Measurements from ENCODE around the gene DGKZ. TPM values are rescaled to one million over a fixed set of nuclear protein-coding genes. Genes with fewer than 3 reads are reported as not detected.

Gene DGKZ
- total RNA-seq, 2 donors from 2014 or later, result 79.4 to 86.4 TPM

DNA sequence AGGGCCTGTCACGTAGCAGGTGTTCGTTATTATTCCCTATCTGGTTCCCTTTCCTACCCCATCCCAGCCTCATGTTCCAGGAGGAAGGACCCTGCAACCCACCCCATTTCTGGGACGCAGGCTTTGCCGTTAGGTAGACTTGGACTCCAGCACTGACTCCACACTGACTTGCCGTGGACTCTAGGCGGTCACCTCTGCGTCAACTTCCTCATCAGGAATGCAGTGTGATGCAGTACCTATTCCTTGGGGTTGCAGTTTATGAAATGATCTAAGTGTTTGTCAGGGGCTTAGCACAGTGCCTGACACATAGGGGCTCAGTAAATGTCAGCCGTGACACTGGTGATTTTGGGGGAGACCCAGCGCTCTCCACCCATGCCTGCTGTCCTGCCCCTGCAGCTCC lies 16.8 kb downstream of the DGKZ start:
- Histone ChIP-seq H3K4me1 (peaks cover 38% of the 10 kb centered on the region), H3K27me3 (no peaks in the 10 kb centered on the region), H3K9me3 (no peaks in the 10 kb centered on the region), H3K36me3 (replicated peaks in 1 of 2; ENCODE audit: insufficient read depth in 1 of 2, low read depth in 2 of 2) (no peaks in the 10 kb centered on the region), H3K27ac (peak overlapping the region in 2 of 4 donors; percentile 58 to 73), H3K4me3 (no peak overlapping the region)
- TF ChIP-seq POLR2A (IDR thresholded peaks at IDR 0.05), result no peak
- TF ChIP-seq, protein P1, sequence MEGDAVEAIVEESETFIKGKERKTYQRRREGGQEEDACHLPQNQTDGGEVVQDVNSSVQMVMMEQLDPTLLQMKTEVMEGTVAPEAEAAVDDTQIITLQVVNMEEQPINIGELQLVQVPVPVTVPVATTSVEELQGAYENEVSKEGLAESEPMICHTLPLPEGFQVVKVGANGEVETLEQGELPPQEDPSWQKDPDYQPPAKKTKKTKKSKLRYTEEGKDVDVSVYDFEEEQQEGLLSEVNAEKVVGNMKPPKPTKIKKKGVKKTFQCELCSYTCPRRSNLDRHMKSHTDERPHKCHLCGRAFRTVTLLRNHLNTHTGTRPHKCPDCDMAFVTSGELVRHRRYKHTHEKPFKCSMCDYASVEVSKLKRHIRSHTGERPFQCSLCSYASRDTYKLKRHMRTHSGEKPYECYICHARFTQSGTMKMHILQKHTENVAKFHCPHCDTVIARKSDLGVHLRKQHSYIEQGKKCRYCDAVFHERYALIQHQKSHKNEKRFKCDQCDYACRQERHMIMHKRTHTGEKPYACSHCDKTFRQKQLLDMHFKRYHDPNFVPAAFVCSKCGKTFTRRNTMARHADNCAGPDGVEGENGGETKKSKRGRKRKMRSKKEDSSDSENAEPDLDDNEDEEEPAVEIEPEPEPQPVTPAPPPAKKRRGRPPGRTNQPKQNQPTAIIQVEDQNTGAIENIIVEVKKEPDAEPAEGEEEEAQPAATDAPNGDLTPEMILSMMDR (IDR thresholded peaks at IDR 0.05), result no peak
- no peak for DNase-seq
- whole genome bisulfite sequencing, 2 donors, result 83 to 88% methylated on average over 9 of the region's 9 CpGs
- intact Hi-C loops (cut with DNase I), result no loop called here
- no peak for ATAC-seq

DNA sequence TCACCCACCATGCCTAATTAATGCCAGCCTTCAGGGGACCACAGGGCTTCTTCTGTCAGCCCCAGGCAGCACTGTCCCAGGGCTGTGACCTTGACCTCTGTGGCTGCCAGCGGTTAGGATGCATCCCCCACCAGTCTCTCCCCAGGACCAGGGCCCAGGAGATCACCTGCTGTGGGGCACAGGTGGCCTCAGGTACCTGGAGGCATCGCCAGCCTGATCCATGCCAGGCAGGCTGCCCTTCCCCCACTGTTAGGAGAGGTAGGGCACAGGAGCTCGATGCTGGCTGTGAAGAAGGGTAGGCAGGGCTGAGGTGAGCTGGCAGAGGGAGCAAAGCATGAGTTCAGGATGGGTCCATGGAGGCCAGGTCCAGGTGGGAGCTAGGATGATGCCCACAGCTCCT lies 17.5 kb downstream of the DGKZ start:
- no peaks in the 10 kb centered on the region for H3K36me3 ChIP-seq (replicated peaks in 1 of 2; ENCODE audit: insufficient read depth in 1 of 2, low read depth in 2 of 2)
- DNase-seq (no peak), ATAC-seq (no peak)
- intact Hi-C loops (cut with DNase I), result no loop called here
- 40 to 80% methylated on average over 1 to 3 of the region's 3 CpGs for WGBS, 2 donors
- H3K4me3 ChIP-seq, result no peak overlapping the region
- peaks cover 38% of the 10 kb centered on the region for H3K4me1 ChIP-seq
- TF ChIP-seq POLR2A (IDR thresholded peaks at IDR 0.05), result no peak
- TF ChIP-seq, protein P1 (IDR thresholded peaks at IDR 0.05), result no peak
- H3K27ac ChIP-seq, result no peak overlapping the region
- no peaks in the 10 kb centered on the region for H3K27me3 ChIP-seq
- H3K9me3 ChIP-seq, result no peaks in the 10 kb centered on the region

DNA sequence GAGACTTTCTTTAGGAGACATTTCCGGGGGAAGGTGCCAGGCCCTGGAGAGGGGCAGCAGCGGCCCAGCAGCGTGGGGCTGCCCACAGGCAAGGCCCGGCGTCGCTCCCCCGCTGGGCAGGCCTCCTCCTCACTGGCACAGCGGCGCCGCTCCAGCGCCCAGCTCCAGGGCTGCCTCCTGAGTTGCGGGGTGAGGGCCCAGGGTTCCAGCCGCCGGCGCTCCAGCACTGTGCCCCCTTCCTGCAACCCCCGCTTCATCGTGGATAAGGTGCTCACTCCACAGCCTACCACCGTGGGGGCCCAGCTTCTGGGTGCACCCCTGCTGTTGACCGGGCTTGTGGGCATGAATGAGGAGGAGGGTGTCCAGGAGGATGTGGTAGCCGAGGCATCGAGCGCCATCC lies 19.0 kb downstream of the DGKZ start:
- Histone ChIP-seq H3K4me3 (no peak overlapping the region), H3K36me3 (replicated peaks in 1 of 2; ENCODE audit: insufficient read depth in 1 of 2, low read depth in 2 of 2) (peaks cover 0 to 7% of the 10 kb centered on the region in 2 donors), H3K9me3 (no peaks in the 10 kb centered on the region), H3K4me1 (peaks cover 31% of the 10 kb centered on the region), H3K27ac (no peak overlapping the region), H3K27me3 (no peaks in the 10 kb centered on the region)
- TF ChIP-seq POLR2A (IDR thresholded peaks at IDR 0.05), result no peak
- TF ChIP-seq, protein P1 (IDR thresholded peaks at IDR 0.05), result no peak
- DNase-seq (no peak), ATAC-seq (no peak)
- intact Hi-C loops (cut with DNase I), result no loop called here
- 92% methylated on average over 22 of the region's 22 CpGs; no CpG with 5 or more reads in 1 of the 2 donors for WGBS, 2 donors

DNA sequence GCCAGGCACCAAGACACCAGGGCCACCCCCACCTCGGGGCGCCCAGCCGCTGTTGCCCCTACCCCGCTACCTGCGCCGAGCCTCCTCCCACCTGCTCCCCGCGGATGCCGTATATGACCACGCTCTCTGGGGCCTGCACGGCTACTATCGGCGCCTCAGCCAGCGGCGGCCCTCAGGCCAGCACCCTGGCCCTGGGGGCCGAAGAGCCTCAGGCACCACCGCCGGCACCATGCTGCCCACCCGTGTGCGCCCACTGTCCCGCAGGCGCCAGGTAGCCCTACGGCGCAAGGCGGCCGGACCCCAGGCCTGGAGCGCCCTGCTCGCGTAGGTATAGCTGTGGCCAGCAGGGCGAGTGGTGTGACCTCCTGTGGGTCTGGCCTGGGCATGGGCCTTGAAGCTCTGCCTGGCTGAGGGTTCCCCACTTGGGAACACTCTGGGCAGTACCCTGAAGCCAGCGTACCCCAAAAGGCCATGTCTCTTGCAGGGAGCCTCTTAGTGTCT lies 19.4 kb downstream of the DGKZ start:
- TF ChIP-seq POLR2A (IDR thresholded peaks at IDR 0.05), result no peak
- TF ChIP-seq, protein P1 (IDR thresholded peaks at IDR 0.05), result no peak
- no peak for ATAC-seq
- Histone ChIP-seq H3K27ac (no peak overlapping the region), H3K4me3 (no peak overlapping the region), H3K4me1 (peaks cover 27% of the 10 kb centered on the region), H3K9me3 (no peaks in the 10 kb centered on the region), H3K36me3 (replicated peaks in 1 of 2; ENCODE audit: insufficient read depth in 1 of 2, low read depth in 2 of 2) (peaks cover 0 to 7% of the 10 kb centered on the region in 2 donors), H3K27me3 (no peaks in the 10 kb centered on the region)
- WGBS, 2 donors, result 89 to 100% methylated on average over 5 to 31 of the region's 31 CpGs
- DNase-seq, result no peak
- intact Hi-C loops (cut with DNase I), result no loop called here

DNA sequence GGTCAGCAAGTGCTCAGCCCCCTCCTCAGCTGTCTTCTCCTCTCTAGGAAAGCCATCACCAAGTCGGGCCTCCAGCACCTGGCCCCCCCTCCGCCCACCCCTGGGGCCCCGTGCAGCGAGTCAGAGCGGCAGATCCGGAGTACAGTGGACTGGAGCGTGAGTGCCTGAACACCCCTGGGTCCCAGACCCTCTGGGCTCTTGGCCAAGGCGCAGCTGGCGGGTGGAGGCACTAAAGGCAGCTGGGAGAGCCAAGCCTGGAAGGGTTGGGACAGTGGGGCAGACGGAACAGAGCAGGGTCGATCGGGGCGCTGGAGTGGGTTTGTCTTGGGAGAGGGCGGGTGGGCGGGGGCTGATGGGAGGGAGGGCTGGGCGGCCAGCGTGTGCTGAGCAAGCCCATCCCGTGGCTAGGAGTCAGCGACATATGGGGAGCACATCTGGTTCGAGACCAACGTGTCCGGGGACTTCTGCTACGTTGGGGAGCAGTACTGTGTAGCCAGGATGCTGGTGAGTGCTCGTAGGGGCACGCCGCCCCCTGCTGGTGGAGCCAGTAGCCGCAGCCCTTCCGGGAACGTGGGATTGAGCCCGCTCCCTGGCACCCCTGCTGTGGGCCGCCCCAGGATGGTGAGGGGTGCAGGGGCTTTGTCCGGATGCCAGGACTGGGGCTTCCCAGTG lies 20.1 kb downstream of the DGKZ start:
- H3K36me3 ChIP-seq (replicated peaks in 1 of 2; ENCODE audit: insufficient read depth in 1 of 2, low read depth in 2 of 2), result peaks cover 0 to 9% of the 10 kb centered on the region in 2 donors

More for the DNA sequence above, 20.1 kb downstream of the DGKZ start:
- Histone ChIP-seq H3K27me3 (no peaks in the 10 kb centered on the region), H3K4me3 (no peak overlapping the region), H3K4me1 (peaks cover 20% of the 10 kb centered on the region), H3K27ac (peak overlapping the region in 1 of 4 donors; percentile 17), H3K9me3 (no peaks in the 10 kb centered on the region)
- intact Hi-C loops (cut with DNase I), result no loop called here
- TF ChIP-seq, protein P1 (IDR thresholded peaks at IDR 0.05), result peak; percentile 76 to 87 (median 83)
- TF ChIP-seq POLR2A (IDR thresholded peaks at IDR 0.05), result no peak
- WGBS, 2 donors, result 34% methylated on average over 22 of the region's 32 CpGs; no CpG with 5 or more reads in 1 of the 2 donors
- DNase-seq (peak; percentile 62 to 76 (median 70)), ATAC-seq (peak; percentile 57)
